Esophagus squamous epithelium (tissue), 4 donors: ENCODE results near the gene WDFY3.

Experiments
- CTCF ChIP-seq, 6 experiments: fragments of 450-650 bp in 4 of 6; fragments of 200-600 bp in 2 of 6; sonication (generic) in 2 of 6; IDR thresholded peaks; one replicate each; pipeline ENCODE4 v1.5.1; 2016 to 2019; ENCODE audit warnings: antibody characterized with exemption in 6 of 6, mild to moderate bottlenecking in 4 of 6, moderate library complexity in 4 of 6
- POLR2A ChIP-seq, 4 donors: fragments of 450-650 bp; IDR thresholded peaks; one replicate each; pipeline ENCODE4 v1.6.1; 2017; ENCODE audit warnings: antibody characterized with exemption in 4 of 4, mild to moderate bottlenecking in 4 of 4, moderate library complexity in 3 of 4

- no peak for TF ChIP-seq CTCF (IDR thresholded peaks at IDR 0.05)
- TF ChIP-seq POLR2A (IDR thresholded peaks at IDR 0.05) = no peak
Measured at GRCh38 chr4:84901173-84901572, 65.3 kb downstream of the WDFY3 start.
